ENCODE data around the gene RGL3.
"Not testable (repeated sequence)": the region's sequence is repeated elsewhere in the genome, so short reads cannot be mapped to it uniquely, and the experiment has no call there.

The RGL3 gene

DNA sequence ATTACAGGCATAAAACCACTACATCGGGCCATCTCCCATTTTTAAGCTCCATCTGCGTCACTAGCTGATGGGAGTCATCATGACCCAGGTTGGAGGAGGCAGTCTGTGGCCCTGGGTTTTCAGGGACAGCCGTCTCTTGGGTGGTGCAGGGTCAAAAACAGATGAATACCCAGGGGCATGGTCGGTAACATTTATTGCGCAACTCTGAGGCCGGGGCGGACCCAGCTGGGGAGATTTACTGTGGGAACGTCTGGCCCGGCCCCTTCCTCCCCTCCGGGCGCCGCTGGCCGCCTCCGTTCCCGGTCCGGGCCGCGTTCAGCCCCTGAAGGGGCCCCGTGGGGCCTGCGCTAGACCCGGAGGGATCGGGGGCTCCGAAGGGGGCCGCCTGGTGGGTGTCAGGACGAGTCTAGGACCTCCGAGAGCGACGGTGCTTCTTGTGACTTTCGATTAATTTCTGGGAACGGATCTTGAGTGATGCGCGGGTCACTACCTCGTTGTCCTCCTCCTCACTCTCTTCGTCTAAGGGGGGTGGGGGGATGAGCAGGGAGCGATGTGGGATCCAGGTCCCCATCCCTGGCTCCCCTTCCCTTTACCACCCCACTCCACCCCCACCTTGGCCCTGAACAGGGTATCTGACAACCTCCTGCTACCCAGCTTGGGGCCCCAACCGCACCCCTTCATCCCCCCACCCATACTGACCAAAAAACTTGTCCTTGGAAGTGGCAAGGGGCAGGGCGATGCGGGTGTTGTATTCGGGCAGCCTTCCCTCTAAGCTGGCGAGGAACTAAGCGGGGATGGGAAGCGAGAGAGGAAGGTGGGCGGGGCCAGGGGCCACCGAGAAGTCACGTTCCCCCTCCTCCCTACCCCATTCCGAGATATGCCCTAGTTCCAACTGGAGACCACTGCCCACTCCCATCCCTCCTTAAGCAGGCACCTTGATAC, 1.6 kb upstream of the RGL3 start:
- no peak for DNase-seq (ENCODE audit: low read depth)

DNA sequence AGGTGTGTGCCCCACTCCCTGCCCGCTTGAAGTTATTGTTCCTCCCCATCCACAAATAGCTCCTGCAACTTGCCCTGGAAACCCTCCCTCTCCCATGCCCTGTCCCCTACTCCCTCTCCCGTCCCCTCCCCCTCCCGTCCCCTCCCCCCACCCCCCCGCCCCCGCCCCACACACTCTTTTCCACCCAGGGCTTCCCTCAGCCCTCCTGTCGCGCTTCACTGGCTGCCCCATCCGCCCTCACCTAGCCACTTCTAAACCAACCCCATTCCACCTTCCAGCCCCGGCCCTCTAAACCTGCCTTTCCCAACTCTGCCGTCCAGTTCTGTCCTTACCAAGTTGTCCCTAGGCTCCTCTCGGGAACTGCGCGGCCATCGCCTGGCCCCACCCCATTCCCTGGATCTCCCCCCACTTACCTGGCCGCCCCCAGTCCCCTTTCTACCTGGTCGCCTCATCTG, 993 bp downstream of the RGL3 start:
- no peak for DNase-seq (ENCODE audit: low read depth)

DNA sequence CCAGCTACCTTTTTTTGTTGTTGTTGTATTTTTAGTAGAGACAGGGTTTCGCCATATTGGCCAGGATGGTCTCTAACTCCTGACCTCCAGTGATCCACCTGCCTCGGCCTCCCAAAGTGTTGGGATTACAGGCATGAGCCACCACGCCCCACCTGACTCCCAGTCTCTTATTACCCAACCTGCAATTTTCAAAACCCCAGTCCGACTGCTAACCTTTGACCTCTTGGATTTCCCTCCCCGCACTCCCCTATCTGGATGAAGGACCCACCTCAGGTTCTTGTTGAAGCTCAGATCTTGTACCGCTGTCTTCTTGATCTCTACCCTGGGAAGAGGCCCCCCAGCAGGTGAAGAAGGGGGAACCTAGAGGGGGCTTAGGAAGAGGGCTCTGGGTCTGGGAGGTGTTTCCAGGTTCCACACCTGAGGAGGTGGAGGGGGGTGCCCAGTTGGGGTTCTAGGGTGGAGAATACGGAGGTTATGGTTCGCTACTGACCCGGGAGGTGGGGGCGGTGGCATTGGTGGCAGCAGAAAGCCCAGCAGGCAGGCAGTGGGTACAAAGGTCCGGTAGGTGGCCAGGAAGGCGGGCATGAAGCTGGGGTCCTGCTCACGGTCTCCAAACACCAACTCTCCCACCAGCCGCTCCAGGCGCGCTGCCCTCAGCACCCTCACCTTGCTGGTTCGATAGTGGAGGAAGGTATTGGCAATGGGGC, 2.6 kb downstream of the RGL3 start:
- DNase-seq (ENCODE audit: low read depth): no peak

DNA sequence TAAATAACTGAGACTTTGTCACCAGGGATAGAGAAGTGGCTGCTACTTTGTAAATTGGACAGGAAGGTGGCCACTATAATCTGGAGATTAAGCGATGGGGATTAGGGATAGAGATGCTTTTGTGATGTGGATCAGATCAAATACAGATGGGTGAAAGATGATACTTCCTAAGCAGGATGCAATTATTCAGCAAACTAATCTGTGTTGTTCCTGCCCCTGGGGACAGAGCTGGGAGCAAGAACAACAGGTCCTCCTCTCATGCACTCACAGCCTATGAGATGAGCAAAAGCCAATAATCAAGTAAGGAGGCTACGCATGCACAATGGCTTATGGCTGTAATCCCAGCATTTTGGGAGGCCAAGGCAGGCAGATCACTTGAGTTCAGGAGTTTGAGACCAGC, 4.6 kb downstream of the RGL3 start:
- DNase-seq (ENCODE audit: low read depth): no peak

DNA sequence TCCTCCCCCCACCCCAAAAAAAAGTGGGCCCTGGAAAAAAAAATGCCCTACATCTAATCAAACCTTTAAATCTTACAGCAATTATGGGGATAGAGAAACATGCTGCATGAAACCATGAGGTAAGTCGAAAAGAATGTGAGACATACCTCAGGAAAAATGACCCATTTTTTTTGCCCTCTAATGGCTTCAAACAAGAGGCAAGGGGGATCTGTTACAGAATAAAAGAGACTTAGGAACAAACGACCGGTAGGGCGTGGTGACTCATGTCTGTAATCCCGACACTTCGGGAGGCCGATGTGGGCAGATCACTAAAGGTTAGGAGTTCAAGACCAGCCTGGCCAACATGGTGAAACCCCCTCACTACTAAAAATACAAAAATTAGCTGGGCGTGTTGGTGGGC, 8.4 kb downstream of the RGL3 start:
- no peak for DNase-seq (ENCODE audit: low read depth)

DNA sequence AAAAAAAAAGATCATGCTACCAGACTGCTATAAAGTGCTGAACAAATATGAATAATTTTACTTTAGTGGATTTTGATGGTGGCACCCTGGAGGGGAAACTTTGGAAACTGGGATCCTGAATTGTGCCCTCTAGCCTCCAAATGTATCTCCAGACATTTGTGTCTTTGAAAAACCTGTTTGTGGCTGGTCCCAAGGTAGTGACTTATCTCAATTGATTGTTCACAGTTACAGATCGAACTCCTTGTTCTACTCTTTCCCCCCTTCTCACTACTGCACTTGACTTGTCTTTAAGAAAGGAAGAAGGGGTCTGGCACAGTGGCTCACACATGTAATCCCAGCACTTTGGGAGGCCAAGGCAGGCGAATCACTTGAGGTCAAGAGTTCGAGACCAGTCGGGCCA, 10.5 kb downstream of the RGL3 start:
- no peak for DNase-seq (ENCODE audit: low read depth)

DNA sequence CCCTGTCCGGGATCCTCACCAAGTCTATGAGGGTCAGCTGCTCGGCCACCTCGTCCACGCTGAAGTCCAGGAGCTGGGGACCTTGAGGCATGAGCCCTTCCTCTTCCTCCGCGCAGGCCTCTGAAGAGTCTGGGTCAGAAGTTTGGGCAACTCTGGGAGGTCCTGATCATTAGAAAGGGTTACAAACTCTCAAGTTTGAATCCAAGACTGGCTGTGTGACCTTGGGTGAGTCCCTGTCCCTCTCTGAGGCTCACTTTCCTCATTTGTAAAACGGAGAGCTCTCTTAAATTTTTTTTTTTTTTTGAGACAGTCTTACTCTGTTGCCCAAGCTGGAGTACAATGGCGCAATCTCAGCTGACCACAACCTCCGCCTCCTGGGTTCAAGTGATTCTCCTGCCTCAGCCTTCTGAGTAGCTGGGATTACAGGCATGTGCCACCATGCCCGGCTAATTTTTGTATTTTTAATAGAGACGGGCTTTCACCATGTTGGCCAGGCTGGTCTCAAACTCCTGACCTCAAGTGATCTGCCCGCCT, 12.3 kb downstream of the RGL3 start:
- not testable (repeated sequence) for DNase-seq (ENCODE audit: low read depth)

DNA sequence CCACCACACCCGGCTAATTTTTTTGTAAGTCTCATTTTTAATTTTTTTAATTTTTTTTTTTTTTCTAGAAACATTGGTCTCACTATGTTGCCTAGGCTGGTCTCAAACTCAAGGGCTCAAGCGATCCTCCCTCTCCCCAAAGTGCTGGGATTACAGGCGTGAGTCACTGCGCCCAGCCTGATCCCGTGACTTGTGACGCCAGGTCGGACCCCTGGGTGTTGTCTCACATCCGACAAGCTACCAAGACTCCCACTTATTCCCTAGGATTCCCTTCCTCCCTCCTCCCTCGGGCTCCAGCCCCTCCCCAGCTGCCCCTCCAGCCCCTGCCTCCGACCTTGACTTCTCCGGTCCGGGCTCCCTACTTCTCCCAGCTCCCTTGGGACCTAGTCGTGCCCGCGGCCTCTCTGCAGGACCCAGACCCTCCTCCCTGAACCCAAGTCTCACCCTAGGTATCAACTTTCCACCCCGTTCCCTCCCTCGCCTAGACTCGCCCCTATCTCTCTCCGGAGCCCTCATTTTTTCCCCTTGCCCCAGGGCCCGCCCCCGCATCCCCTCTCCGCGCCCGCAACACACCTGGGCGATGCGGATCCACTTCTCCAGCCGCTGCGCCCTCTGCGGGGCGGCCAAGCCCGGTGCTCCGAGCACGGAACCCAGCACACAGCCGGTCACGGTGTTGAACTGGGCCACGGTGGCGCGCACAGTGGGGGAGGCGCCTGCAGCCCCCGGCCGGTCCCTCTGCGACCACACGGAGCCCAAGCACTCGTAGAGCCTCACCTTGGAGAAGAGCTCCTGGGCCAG, 13.1 kb downstream of the RGL3 start:
- DNase-seq (ENCODE audit: low read depth): no peak

DNA sequence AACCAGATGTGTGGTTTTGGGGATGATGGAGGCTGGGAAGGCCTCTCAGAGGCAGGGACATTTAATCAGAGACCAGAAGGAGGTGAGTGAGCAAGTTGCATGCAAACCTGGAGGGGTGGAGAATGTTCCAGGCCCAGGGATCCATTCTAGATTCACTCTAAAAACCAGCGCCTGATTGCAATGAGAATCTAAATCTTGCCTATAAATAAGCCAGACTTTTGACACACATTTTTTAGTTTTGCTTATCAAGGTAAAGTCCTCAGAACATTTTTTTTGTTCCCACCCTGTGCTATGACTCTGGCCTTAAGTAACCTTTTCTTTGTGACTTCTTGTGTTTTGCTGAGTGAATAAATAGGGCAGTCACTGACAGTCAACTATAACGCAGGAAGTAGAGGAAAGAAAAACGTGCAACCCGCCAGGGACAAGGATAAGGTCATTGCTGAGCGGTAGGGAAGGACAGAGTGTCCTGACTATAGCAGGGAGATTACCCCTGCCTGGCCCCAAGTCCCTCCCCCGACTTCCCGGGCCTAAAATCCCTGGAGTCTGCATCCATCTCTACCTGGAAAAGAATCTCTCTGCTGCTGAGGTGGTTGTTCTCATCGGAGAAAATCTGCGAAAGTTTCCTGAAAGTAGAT, 14.4 kb downstream of the RGL3 start:
- DNase-seq (ENCODE audit: low read depth): no peak

DNA sequence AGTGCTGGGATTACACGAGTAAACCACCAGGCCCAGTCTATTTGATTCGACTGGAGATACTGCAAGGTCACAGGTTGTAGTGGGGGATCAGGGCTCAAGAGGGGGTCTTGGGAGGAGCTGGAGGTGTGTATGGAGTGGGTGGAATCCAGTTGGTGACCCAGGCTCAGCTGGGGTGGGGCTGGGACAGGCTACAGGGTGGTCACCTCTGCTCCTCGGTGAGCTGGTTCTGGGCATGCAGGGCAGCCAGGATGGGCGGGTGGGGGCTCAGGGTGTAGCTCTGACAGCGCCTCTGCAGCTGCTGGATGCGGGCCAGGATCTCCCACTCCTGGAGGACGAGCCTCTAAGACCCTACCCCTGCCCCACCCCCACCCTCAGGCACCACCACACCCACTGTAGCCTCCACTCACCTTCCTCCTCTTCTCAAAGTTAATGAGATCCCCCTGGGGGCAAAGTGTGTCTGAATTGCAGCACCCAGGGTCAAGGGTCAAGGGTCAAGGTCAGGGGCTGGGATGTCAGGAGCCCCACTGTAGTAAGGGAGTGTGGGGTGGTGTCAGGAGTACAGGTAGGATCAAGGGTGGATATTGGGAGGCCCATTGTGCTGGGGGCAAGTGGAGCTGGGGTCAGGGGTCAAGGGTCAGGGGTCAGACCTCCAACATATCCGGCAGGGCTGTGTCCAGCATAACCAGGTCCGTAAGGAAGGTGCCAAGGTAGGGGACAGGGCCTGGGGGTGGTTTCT, 17.1 kb downstream of the RGL3 start:
- DNase-seq (ENCODE audit: low read depth): no peak

DNA sequence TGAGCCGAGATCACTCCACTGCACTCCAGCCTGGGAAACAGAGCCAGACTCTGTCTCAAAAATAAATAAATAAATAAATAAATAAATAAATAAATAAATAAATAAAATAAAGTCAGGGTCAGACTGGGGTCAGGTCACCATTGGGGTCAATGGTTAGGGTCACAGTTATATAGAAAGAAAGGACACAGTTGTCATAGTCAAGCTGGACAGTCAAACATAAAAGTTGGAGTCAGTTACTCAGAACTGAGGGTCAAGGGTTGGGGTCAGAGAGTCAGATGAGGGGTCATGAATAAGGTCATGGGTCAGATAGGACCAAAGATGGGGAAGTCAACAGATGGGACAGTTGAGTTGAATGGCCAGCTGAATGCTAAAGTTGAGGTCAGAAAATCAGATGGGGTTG, 18.3 kb downstream of the RGL3 start:
- no peak for DNase-seq (ENCODE audit: low read depth)

DNA sequence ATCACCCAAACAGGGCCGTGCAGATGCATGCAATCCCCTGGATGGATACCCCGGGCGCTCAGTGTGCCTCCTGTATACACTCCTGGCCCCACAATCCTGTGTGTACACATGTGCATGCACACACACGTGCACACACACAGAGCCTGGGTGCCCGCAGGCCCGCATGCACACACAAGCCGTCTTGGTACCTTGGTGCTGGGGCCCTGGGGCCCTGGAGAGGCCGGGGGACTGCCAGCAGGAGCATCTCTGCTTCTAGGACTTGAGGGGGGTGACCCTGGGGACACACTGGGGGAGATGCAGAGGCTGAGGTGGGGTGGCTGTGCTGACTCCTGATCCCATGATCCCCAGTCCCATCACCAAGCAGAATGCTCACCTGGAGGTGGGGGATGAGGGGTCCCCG, 19.4 kb downstream of the RGL3 start:
- no peak for DNase-seq (ENCODE audit: low read depth)

DNA sequence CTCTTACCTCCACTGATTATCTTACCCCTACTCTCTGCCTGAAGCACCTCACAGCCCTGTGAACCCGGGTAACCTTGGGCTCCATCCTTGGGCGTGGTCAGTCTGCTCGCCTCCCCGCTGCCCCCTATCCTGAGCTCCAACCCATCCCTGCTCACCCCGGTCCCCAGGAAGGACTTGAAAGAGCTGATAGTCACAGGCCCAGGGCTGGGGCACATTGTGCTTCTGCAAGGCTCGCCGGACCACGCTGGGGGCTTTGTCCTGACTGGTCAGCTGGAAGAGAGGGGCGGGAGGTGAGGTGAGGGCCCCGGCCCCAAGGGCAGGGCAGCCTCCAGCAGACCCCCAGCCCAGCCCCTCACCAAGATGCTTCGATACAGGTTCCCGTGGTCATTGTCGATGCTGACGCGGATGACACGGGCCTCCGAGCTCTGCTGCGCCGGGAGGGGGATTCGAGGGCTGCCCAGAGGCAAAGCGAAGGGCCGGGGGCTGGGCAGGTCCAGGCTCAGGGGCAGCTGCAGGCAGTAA, 22.0 kb downstream of the RGL3 start:
- DNase-seq (ENCODE audit: low read depth): no peak

DNA sequence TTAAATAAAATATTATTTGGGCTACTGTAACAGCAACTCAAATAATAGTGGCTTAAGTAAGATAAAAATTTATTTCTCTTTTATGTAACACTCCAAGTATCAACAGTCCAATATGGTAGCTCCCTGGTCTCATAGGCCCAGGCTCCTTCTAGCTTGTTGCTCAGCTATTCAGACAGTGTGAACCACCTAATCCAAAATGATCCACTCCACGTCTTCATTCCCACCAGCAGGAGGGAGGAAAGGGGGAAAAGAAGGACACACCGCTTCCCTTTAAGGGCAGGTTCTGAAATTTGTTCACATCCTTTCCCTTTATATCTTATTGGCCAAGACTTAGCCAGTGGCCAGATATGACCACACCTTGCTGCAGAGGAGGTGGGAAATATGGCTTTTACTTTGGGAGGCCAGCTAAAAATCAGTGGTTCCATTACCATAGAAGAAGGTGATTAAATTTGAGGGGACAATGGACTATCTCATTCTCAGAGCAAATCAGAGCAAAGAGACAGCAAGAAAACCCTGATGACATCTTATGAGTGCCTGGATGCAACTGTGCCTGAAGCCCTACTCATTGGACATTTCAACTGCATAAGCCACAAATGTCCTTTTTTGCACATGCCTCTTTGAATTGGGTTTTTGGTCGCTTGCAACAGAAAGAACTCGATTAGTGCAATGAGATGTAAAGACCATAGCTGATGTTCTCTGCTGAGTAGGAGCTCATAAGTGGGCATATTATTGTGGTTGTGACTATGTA, 28.0 kb downstream of the RGL3 start:
- DNase-seq (ENCODE audit: low read depth): no peak

DNA sequence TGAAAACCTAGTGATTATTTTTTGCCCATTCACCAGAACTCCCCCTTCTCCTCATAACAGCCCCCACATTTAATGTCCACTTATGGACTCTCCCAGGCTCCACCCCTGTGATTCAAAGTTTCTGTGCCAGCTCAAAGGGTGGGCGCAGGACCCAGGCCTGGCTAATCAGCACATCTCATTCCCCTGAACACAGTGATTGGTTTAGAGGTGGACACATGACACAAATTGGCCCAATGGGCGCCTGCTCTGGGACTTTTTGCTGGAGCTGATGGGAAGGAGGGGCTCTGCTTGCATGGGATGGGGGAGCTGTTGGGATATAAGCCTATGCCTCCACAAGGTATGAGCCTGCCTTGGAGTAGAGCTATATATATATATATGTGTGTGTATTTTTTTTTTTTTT, 28.8 kb downstream of the RGL3 start:
- no peak for DNase-seq (ENCODE audit: low read depth)

DNA sequence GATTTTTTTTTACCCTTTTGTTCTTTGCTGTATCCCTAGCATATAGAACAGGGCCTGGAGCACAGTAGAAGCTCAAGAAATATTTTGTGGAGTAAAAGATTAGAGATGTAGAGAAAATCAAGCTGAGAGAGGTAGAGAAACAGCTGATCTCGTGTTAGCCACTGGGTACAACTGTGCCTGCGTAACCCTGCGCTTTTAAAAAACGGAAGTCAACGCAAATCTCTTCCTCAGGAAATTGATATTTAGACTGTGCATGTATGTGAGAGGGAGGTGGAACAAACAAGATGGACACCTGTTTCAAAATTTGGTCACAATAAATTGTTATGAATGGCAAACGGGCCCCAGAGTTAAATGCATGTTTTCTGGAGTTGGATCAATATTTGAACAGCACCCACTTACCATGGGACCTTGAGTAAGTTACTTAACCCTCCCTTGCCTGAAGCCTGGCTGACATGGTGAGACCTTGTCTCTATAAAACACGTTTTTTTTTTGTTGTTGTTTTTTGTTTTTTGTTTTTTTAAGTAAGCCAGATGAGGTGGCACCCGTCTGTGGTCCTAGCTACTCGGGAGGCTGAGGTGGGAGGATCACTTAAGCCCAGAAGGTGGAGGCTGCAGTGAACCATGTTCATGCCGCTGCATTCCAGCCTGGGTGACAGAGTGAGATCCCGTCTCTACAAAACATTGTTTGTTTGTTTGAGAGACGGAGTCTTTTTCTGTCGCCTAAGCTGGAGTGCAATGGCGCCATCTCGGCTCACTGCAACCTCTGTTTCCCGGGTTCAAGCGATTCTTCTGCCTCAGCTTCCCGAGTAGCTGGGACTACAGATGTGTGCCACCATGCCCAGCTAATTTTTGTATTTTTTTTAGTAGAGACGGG, 31.7 kb downstream of the RGL3 start:
- DNase-seq (ENCODE audit: low read depth): no peak

DNA sequence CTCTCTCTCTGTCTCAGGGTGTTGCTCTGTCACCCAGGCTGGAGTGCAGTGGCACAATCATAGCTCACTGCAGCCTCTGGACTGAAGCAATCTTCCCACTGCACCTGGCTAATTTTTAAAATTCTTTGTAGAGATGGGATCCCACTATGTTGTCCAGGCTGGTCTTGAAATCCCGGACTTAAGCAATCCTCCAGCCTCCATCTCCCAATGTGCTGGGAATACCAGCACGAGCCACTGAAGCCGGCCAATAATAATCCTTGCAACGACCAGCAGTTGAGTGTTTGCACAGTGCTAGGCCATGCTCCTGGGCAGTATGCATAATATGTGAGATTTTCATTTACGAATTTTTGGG, 34.4 kb downstream of the RGL3 start:
- DNase-seq (ENCODE audit: low read depth): no peak

DNA sequence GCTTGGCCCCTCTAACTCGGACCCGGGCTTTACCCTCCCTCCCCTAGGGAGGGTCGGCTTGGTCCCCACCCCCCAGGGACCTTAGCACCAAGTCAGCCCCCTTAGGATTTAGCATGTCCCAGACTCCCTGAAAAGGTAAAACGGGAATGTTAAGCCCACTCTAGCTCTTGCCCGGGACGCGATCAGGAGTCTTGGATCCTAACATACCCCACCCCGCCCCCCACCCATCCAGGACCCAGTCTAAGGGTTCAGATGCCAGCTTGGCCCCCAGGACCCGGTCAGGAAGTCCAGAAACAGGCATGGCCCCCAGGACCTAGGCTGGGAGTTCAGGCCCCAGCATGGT, 35.4 kb downstream of the RGL3 start:
- DNase-seq (ENCODE audit: low read depth): no peak
